Keratinocyte (primary cell): ENCODE results near the gene GRP. TPM values are rescaled to one million over a fixed set of nuclear protein-coding genes. Genes with fewer than 3 reads are reported as not detected.

Source experiments
- DNase-seq: peaks from one replicate; pipeline ENCODE4 v3.0.0-alpha.2; 2011; ENCODE audit warnings: low read depth, missing footprints, low spot score
- FAIRE-seq: peaks from 2 replicates; lab custom pipeline; 2011; peaks lifted over from hg19 to GRCh38; lab: Jason Lieb, UNC
- H2AFZ ChIP-seq: 2 replicates; pipeline ENCODE4 v1.6.0; 2012; ENCODE audit warnings: low read length, control low read depth, inconsistent platforms; ENCODE audit not compliant: control insufficient read depth
- H3K27ac ChIP-seq: 2 replicates; pipeline ENCODE4 v1.5.1; 2011; ENCODE audit warnings: low read length; ENCODE audit not compliant: control insufficient read depth, insufficient read depth
- H3K27me3 ChIP-seq: 3 replicates; pipeline ENCODE4 v1.6.0; 2011; ENCODE audit warnings: low read length; ENCODE audit not compliant: control insufficient read depth, insufficient read depth; ENCODE audit errors: extremely low read depth
- H3K36me3 ChIP-seq, 2 experiments: 2 replicates in 1 of 2; 3 replicates in 1 of 2; pipeline ENCODE4 v1.5.1; 2011; ENCODE audit warnings: low read length in 2 of 2, mild to moderate bottlenecking in 1 of 2; ENCODE audit not compliant: control insufficient read depth in 2 of 2, insufficient read depth in 2 of 2; ENCODE audit errors: extremely low read depth in 1 of 2
- H3K4me1 ChIP-seq: 3 replicates; pipeline ENCODE4 v1.5.1; 2011; ENCODE audit warnings: low read length; ENCODE audit not compliant: control insufficient read depth, insufficient read depth; ENCODE audit errors: extremely low read depth
- H3K4me2 ChIP-seq: 3 replicates; pipeline ENCODE4 v1.6.0; 2011; ENCODE audit warnings: low read depth, low read length; ENCODE audit not compliant: control insufficient read depth, insufficient read depth; ENCODE audit errors: extremely low read depth
- H3K4me3 ChIP-seq, 3 experiments: fragments of 200-600 bp in 1 of 3; sonication (generic) in 1 of 3; 2 replicates in 2 of 3; 3 replicates in 1 of 3; pipeline ENCODE4 v1.5.1; 2011 to 2016; ENCODE audit warnings: low read length in 3 of 3, mild to moderate bottlenecking in 3 of 3, control low read depth in 2 of 3, inconsistent platforms in 1 of 3, low read depth in 1 of 3, mixed read lengths in 1 of 3, mixed run types in 1 of 3, moderate library complexity in 1 of 3; ENCODE audit not compliant: control insufficient read depth in 2 of 3, insufficient read depth in 2 of 3; ENCODE audit errors: extremely low read depth in 1 of 3
- H3K79me2 ChIP-seq: 2 replicates; pipeline ENCODE4 v1.6.0; 2012; ENCODE audit warnings: low read length; ENCODE audit not compliant: control insufficient read depth, insufficient read depth
- H3K9ac ChIP-seq: 3 replicates; pipeline ENCODE4 v1.6.0; 2011; ENCODE audit warnings: low read length; ENCODE audit not compliant: control insufficient read depth, insufficient read depth; ENCODE audit errors: extremely low read depth
- H3K9me1 ChIP-seq: 3 replicates; pipeline ENCODE4 v1.6.0; 2011; ENCODE audit warnings: low read length; ENCODE audit not compliant: control insufficient read depth, insufficient read depth; ENCODE audit errors: extremely low read depth
- H3K9me3 ChIP-seq: 2 replicates; pipeline ENCODE4 v1.5.1; 2012; ENCODE audit warnings: low read depth, low read length; ENCODE audit not compliant: control insufficient read depth
- H4K20me1 ChIP-seq: 3 replicates; pipeline ENCODE4 v1.6.0; 2011; ENCODE audit warnings: low read length; ENCODE audit not compliant: control insufficient read depth, insufficient read depth; ENCODE audit errors: extremely low read depth
- EZH2 ChIP-seq: IDR thresholded peaks from one replicate; pipeline ENCODE4 v1.6.1; 2012; ENCODE audit warnings: inconsistent platforms, mild to moderate bottlenecking, low read length, moderate library complexity
- dilution Hi-C: fragments of 300-500 bp; cut with MboI; formaldehyde crosslinking; loops from one replicate; pipeline ENCODE4 v1.7.0; 2020; ENCODE audit warnings: low sequenced_read_pairs; ENCODE audit not compliant: extremely low pct_ligation_motif_present
- polyA plus RNA-seq, 5 experiments: library from polyadenylated mRNA; depleted of rRNA in 3 of 5; stranded (reverse) in 3 of 5; stranded (forward) in 1 of 5; unstranded in 1 of 5; fragments of >200 nt; gene quantifications; 1 replicate in 1 of 5; 2 replicates in 3 of 5; 3 replicates in 1 of 5; pipeline versions ENCODE4 v1.2.1 to v1.2.3, GENCODE V29; 2011 to 2012; ENCODE audit warnings: missing spikeins in 2 of 5, low read depth in 1 of 5, low replicate concordance in 1 of 5
- TF ChIP-seq, protein P1 (sequence below), 3 experiments: IDR thresholded peaks in 1 of 3; conservative IDR thresholded peaks in 1 of 3; optimal IDR thresholded peaks in 1 of 3; 2 replicates in 2 of 3; 3 replicates in 1 of 3; pipeline versions ENCODE3 to v1.5.1; 2011; ENCODE audit warnings: low read length in 3 of 3, mild to moderate bottlenecking in 3 of 3, moderate library complexity in 2 of 3, control low read depth in 1 of 3, inconsistent platforms in 1 of 3; ENCODE audit not compliant: insufficient read depth in 2 of 3; ENCODE audit errors: extremely low read depth in 1 of 3

Gene GRP
- polyA plus RNA-seq, 1 donor (not counting 4 experiments of a cell fraction or from before 2014, with no cell fraction given) = not detected

DNA sequence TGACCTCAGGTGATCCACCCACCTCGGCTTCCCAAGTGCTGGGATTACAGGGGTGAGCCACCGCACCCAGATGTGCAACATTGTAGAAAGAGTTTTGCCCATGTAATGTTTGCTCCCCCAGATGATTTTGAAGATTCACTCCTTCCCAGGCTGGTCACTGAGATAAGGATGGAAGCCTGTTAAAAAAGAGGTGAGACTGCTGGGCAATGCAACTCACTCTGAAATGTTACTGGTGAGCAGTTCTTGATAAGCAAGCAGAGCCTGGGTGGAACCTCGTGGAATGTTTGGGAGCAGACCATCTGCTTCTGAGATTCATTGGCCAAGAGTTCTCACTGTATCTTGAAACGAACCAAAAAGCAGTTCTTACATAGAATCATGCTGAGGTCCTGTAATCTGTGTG is 19.7 kb downstream of the GRP start:
- H3K79me2 ChIP-seq = no peaks in the 10 kb centered on the region
- H3K27me3 ChIP-seq = no peaks in the 10 kb centered on the region
- FAIRE-seq (no peak), DNase-seq (no peak)
- no peaks in the 10 kb centered on the region for H3K36me3 ChIP-seq
- no peaks in the 10 kb centered on the region for H3K9me1 ChIP-seq
- H3K9me3 ChIP-seq = no peaks in the 10 kb centered on the region
- no peak for TF ChIP-seq EZH2
- TF ChIP-seq, protein P1, sequence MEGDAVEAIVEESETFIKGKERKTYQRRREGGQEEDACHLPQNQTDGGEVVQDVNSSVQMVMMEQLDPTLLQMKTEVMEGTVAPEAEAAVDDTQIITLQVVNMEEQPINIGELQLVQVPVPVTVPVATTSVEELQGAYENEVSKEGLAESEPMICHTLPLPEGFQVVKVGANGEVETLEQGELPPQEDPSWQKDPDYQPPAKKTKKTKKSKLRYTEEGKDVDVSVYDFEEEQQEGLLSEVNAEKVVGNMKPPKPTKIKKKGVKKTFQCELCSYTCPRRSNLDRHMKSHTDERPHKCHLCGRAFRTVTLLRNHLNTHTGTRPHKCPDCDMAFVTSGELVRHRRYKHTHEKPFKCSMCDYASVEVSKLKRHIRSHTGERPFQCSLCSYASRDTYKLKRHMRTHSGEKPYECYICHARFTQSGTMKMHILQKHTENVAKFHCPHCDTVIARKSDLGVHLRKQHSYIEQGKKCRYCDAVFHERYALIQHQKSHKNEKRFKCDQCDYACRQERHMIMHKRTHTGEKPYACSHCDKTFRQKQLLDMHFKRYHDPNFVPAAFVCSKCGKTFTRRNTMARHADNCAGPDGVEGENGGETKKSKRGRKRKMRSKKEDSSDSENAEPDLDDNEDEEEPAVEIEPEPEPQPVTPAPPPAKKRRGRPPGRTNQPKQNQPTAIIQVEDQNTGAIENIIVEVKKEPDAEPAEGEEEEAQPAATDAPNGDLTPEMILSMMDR (optimal IDR thresholded peaks at IDR 0.05 in 1 of 3, IDR thresholded peaks at IDR 0.05 in 1 of 3, conservative IDR thresholded peaks at IDR 0.05 in 1 of 3; ENCODE audit: extremely low read depth in 1 of 3, insufficient read depth in 2 of 3, low read length in 3 of 3) = no peak
- H4K20me1 ChIP-seq = no peaks in the 10 kb centered on the region
- no peak overlapping the region for H3K9ac ChIP-seq
- H3K4me1 ChIP-seq = no peaks in the 10 kb centered on the region
- H3K4me3 ChIP-seq = no peak overlapping the region
- dilution Hi-C loops = no loop called here
- no peak overlapping the region for H3K27ac ChIP-seq
- H3K4me2 ChIP-seq = no peak overlapping the region
- no peak overlapping the region for H2AFZ ChIP-seq

DNA sequence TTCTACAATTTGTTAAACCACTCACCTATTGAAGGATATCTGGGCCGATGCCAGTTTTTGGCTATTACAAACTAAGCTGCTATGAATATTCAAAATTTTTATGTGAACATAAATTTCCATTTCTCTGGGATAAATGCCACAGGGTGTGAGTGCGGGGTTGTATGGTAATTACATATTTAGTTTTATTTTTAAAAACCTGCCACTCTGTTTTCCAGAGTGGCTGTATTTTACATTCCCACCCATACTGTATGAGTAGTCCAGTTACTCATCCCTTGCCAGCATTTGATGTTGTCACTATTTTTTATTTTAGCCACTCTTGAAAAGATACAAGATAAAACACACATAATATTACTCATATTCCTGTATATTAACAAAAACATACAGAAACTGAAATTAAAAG is 22.9 kb downstream of the GRP start:
- Histone ChIP-seq H3K27me3 (peaks cover 7% of the 10 kb centered on the region), H3K27ac (no peak overlapping the region), H3K79me2 (no peaks in the 10 kb centered on the region), H3K4me3 (no peak overlapping the region), H4K20me1 (no peaks in the 10 kb centered on the region), H3K4me1 (no peaks in the 10 kb centered on the region), H3K36me3 (no peaks in the 10 kb centered on the region), H3K4me2 (no peak overlapping the region), H3K9ac (no peak overlapping the region), H3K9me1 (no peaks in the 10 kb centered on the region), H2AFZ (no peak overlapping the region), H3K9me3 (no peaks in the 10 kb centered on the region)
- no peak for TF ChIP-seq EZH2
- TF ChIP-seq, protein P1 (optimal IDR thresholded peaks at IDR 0.05 in 1 of 3, IDR thresholded peaks at IDR 0.05 in 1 of 3, conservative IDR thresholded peaks at IDR 0.05 in 1 of 3; ENCODE audit: extremely low read depth in 1 of 3, insufficient read depth in 2 of 3, low read length in 3 of 3) = no peak
- no peak for DNase-seq
- dilution Hi-C loops = no loop called here
- no peak for FAIRE-seq
